Adipocyte (in vitro differentiated cells): ENCODE measurements around the gene TLE6.
"Not testable (repeated sequence)": the region's sequence is repeated elsewhere in the genome, so short reads cannot be mapped to it uniquely, and the experiment has no call there.

Experiments
- DNase-seq: peaks from one replicate; pipeline ENCODE4 v3.0.0-alpha.2; 2015; ENCODE audit warnings: low read depth
- H3K27me3 ChIP-seq: replicated peaks from 2 replicates; pipeline ENCODE4 v1.7.0; 2013; ENCODE audit warnings: mild to moderate bottlenecking, low read length, moderate library complexity; ENCODE audit not compliant: control insufficient read depth, insufficient read depth
- H3K36me3 ChIP-seq: 2 replicates; pipeline ENCODE4 v1.7.0; 2013; ENCODE audit warnings: low read length, mild to moderate bottlenecking, moderate library complexity; ENCODE audit not compliant: control insufficient read depth, insufficient read depth, severe bottlenecking
- H3K4me1 ChIP-seq: 2 replicates; pipeline ENCODE4 v1.7.0; 2013; ENCODE audit warnings: mild to moderate bottlenecking, low read length, moderate library complexity; ENCODE audit not compliant: control insufficient read depth, insufficient read depth
- H3K4me3 ChIP-seq: 2 replicates; pipeline ENCODE4 v1.7.0; 2013; ENCODE audit warnings: mild to moderate bottlenecking, low read length, moderate library complexity
- H3K9ac ChIP-seq: 2 replicates; pipeline ENCODE4 v1.7.0; 2013; ENCODE audit warnings: mild to moderate bottlenecking, low read length, moderate library complexity
- H3K9me3 ChIP-seq: 2 replicates; pipeline ENCODE4 v1.7.0; 2013; ENCODE audit warnings: mild to moderate bottlenecking, low read length, moderate library complexity; ENCODE audit not compliant: control insufficient read depth

Gene TLE6

DNA sequence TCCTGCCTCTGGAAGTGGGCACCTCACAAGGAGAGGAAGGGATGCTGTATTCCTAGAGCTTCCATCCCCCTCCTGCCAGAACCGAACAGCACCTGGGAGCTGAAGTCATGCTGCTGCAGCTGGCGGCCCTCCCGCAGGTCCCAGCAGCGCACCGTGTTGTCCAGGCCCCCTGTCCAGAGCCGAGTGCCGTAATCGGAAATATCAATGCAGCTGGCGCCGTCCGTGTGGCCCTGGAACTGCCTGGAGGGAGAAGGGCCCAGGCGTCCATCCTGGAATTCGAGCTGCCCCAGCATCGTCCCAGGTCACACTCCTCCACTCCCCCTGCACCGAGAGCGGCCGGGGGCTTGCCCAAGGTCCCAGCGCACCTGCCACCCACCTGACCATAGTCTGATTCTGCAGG, 28.0 kb downstream of the TLE6 start:
- no peak for DNase-seq
- Histone ChIP-seq H3K27me3 (peaks cover 9% of the 10 kb centered on the region), H3K36me3 (no peaks in the 10 kb centered on the region), H3K9me3 (peaks cover 5% of the 10 kb centered on the region), H3K9ac (no peak overlapping the region), H3K4me3 (no peak overlapping the region), H3K4me1 (no peaks in the 10 kb centered on the region)

DNA sequence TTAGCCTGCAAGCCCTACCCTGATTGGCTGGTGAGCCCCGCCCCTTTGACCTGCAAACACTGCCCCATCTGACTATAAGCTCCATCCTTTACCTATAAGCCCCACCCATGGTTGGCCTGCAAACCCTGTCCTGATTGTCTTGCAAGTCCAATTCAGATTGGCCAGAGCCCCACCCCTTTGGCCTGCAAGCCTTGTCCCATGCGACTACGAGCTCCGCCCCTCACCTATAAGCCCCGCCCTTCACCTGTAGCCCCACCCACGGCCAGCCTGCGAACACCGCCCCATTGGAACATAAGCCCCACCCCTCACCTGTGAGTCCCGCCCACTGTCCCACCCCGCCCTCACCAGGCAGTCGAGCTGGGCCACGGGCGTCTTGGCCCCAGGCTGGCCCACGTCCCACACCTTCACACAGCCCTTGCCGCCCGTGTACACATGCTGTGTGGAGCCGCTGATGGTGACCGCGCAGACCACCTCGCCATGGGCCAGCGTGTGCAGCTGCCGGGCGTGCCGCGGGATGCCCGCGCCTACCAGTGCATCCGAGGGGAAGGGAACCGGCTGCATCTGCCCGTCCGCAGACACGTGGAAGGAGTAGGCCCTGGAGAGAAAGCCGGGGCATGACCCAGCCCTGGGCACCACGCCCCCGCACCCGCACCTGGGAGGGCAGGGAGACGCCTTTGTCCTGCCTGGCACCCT, 28.9 kb downstream of the TLE6 start:
- H3K4me1 ChIP-seq = no peaks in the 10 kb centered on the region
- no peaks in the 10 kb centered on the region for H3K36me3 ChIP-seq
- DNase-seq = no peak
- H3K9ac ChIP-seq = no peak overlapping the region
- H3K9me3 ChIP-seq = peaks cover 5% of the 10 kb centered on the region
- H3K4me3 ChIP-seq = no peak overlapping the region
- H3K27me3 ChIP-seq = peaks cover 9% of the 10 kb centered on the region

DNA sequence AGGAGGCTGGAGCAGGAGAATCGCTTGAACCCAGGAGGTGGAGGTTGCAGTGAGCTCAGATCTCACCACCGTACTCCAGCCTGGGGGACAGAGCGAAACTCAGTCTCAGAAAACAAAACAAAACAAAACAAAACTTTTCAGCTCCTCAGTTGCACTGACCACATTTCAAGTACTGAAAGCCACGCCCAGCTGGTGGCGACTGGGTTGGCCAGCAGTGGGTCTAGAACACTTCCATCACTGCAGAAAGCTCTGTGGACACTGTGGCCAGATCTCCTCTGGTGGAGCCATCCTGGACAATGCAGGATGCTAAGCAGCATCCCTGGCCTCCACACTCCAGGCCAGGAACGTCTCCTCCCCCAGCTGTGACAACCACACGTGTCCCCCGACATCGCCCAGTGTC, 30.6 kb downstream of the TLE6 start:
- H3K4me1 ChIP-seq = no peaks in the 10 kb centered on the region
- H3K36me3 ChIP-seq = no peaks in the 10 kb centered on the region
- H3K27me3 ChIP-seq = peaks cover 17% of the 10 kb centered on the region
- H3K9ac ChIP-seq = no peak overlapping the region
- DNase-seq = no peak
- peaks cover 5% of the 10 kb centered on the region for H3K9me3 ChIP-seq
- no peak overlapping the region for H3K4me3 ChIP-seq

DNA sequence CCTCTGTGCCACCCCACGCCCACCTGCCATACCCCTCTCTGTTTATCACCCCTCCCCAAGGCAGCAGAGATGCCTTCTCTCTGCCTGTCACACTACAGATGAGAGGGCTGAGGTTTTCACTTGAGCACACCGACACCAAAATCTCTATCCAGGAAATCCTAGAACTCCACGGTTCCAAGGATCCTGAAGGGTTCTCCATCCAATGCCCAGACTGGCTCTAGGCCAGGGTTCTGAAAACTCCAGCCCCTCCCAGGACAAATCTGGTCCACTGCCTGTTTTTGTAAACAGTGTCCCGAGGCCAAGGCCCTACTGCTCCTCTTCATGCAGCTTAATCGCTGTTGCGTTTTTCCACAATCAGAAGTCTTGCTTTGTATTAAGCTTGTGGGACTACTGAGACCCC, 31.6 kb downstream of the TLE6 start:
- no peak for DNase-seq
- Histone ChIP-seq H3K4me3 (no peak overlapping the region), H3K9me3 (peaks cover 5% of the 10 kb centered on the region), H3K27me3 (peaks cover 17% of the 10 kb centered on the region), H3K9ac (no peak overlapping the region), H3K36me3 (no peaks in the 10 kb centered on the region), H3K4me1 (no peaks in the 10 kb centered on the region)

DNA sequence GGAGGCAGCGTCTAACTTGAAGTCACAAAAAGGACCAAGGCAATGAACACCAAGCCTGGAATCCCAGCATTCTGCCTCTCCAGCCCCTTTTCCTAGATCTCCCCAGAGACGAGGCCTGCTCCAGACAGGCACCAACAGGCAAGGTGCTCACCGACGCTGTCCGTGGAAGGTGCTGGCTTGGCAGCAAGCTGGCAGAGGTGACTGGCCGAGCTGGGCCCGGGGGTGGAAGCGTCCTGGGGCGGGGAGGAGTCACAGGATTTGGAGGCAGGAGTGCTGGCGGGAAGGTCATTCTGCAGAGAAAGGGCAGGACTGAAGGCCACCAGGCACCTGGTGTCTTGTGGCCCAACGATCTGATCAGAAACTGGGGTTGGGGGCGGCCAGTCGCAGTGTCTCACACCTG, 33.5 kb downstream of the TLE6 start:
- Histone ChIP-seq H3K9ac (no peak overlapping the region), H3K4me3 (no peak overlapping the region), H3K36me3 (no peaks in the 10 kb centered on the region), H3K27me3 (peaks cover 8% of the 10 kb centered on the region), H3K9me3 (no peaks in the 10 kb centered on the region), H3K4me1 (no peaks in the 10 kb centered on the region)
- no peak for DNase-seq

DNA sequence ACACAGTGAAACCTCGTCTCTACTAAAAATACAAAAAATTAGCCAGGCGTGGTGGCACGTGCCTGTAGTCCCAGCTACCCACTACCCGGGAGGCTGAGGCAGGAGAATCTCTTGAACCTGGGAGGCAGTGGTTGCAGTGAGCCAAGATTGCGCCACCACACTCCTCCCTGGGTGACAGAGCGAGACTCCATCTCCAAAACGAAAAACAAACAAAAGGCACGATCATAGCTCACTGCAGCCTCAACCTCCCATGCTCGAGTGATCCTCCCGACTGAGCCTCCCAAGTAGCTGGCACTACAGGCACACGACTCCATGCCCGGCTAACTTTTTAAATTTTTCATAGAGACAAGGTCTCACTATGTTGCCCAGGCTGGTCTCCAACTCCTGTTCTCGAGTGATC, 34.7 kb downstream of the TLE6 start:
- H3K9me3 ChIP-seq, DNase-seq, H3K27me3 ChIP-seq, H3K36me3 ChIP-seq, H3K4me3 ChIP-seq, H3K9ac ChIP-seq, H3K4me1 ChIP-seq: not testable (repeated sequence)

DNA sequence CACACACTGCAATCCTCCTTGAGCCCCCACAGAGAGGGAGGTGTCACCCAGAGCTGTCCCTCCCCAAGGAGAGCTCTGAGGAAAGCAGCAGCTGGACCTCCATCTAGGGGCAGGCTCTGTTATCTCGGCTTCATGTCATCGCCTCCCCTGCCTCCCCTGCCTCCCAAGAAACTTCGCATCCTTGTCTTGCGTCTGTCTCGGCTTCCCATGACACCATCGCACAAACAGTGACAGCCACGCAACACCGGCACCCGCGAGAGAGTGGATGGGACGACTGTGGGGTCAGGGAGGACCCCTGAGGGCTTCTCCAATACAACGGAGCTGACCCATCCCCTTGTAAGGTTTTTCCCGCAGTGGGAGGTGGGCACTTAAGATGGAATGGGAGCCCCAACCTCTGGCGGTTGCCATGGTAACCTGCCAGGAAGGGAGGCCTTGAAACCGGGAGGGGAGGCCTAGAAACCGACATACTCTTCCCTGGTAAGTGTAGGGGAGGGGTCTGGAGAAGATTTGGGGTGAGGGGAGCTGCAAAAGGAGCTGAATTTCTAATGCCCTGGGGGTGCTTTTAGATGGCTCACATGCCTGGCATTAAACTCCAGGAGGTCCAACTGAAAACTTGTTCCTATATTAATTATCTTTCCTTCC, 35.4 kb downstream of the TLE6 start:
- Histone ChIP-seq H3K4me3 (no peak overlapping the region), H3K9ac (no peak overlapping the region), H3K4me1 (no peaks in the 10 kb centered on the region), H3K9me3 (no peaks in the 10 kb centered on the region), H3K27me3 (peaks cover 8% of the 10 kb centered on the region), H3K36me3 (no peaks in the 10 kb centered on the region)
- DNase-seq = no peak

DNA sequence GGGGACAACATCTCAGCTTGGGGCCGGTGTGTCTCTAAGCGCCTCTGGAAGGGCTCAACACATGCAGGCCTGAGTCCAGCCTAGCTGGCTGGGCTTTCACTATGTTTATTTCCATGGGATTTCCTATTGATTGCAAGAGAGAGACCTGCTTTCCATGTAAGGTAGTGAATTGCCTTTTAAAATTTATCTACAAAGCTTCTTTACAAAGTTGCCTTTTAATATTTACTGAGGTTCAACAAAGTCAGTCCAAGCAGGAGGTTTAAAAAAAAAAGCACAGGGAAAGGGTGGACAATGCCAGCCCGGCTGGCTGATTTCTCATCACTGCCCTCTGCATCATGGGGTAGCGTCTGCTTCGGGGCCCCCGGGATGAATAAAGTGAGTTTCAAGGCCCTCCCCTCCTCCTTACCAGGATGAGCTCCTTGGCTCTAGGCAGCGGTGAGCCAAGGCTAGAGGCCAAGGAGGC, 35.9 kb downstream of the TLE6 start:
- H3K4me3 ChIP-seq = no peak overlapping the region
- no peaks in the 10 kb centered on the region for H3K36me3 ChIP-seq
- H3K9me3 ChIP-seq = no peaks in the 10 kb centered on the region
- DNase-seq = no peak
- peaks cover 8% of the 10 kb centered on the region for H3K27me3 ChIP-seq
- no peak overlapping the region for H3K9ac ChIP-seq
- H3K4me1 ChIP-seq = no peaks in the 10 kb centered on the region

DNA sequence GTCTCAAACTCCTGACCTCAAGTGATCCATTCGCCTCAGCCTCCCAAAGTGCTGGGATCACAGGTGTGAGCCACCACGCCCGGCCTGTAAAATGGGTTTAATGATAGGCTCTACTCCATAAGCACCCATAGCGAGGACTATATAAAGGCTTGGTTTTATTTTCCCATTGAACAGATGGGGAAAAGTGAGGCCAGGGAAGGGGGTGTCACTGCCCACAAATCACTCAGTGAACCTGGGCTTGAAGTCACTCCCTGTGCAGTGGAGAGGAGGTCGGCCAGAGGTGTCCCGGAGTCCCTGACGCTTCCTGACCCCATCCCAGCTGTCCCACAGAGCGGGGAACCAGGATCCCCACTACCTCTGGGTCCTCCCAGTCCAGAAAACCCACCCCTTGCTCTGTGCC, 36.8 kb downstream of the TLE6 start:
- no peaks in the 10 kb centered on the region for H3K4me1 ChIP-seq
- no peak overlapping the region for H3K4me3 ChIP-seq
- DNase-seq = no peak
- no peak overlapping the region for H3K9ac ChIP-seq
- H3K9me3 ChIP-seq = no peaks in the 10 kb centered on the region
- peaks cover 8% of the 10 kb centered on the region for H3K27me3 ChIP-seq
- no peaks in the 10 kb centered on the region for H3K36me3 ChIP-seq

DNA sequence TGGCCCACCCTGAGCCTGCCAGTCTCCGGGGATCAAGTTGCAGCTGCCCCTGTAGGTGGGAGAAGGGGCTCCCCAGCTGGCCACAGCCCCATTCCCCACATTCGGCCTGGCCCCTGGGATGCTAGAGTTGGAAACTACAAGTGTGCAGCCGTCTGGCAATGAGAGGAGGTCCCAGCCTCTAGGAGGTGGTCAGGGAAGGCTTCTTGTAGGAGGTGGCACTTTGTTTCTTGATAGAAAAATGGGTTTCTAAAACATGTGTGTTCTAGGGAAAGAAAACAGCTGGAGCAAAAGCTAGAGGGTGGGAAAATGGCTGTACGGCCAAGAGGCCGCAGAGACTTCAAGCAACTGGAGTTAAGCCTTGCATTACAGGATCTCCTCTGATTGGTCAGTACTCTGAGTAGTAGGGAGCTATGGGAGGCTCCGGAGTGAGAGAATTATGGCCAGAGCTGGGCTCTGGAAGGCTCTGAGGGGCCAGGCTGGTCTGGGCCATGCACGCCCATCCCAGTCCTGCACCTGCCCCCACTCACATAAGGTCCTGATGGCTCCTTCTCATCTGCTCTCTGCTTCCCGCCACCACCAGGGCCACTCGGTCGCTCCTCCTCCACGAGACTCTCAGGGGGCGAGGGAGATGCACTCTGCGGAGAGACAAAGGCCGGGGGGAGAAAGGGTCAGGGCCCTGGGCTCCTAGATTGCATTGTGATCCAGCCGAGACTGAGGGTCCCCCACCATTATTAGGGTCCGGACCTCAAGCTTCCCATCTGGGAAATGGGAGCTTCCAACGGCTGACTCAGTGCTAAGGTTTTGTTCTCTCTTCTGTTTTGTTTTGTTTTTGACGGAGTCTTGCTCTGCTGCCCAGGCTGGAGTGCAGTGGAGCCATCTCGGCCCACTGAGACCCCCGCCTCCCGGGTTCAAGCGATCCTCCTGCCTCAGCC, 38.0 kb downstream of the TLE6 start:
- Histone ChIP-seq H3K4me3 (no peak overlapping the region), H3K9ac (no peak overlapping the region), H3K4me1 (no peaks in the 10 kb centered on the region), H3K9me3 (no peaks in the 10 kb centered on the region), H3K36me3 (no peaks in the 10 kb centered on the region), H3K27me3 (peaks cover 9% of the 10 kb centered on the region)
- no peak for DNase-seq

DNA sequence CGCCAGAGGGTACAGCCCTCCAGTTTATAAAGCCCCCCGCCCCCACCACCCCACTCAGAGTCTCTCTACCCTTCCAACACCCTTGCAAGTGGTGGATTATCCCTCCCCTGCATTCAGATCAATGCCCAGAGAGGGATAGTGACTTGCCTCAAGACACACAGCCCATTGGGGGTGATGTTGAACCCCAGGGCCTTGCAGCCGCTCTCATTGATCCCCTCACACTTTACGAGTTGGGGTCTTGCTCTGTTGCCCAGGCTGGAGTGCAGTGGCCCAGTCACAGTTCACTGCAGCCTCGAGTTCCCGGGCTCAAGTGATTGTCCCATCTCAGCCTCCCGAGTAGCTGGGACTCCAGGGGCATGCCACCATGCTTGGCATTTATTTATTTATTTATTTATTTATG, 40.6 kb downstream of the TLE6 start:
- no peaks in the 10 kb centered on the region for H3K9me3 ChIP-seq
- no peaks in the 10 kb centered on the region for H3K36me3 ChIP-seq
- no peak overlapping the region for H3K9ac ChIP-seq
- H3K4me1 ChIP-seq = no peaks in the 10 kb centered on the region
- no peak for DNase-seq
- no peak overlapping the region for H3K4me3 ChIP-seq
- peaks cover 3% of the 10 kb centered on the region for H3K27me3 ChIP-seq
